GM23338 (cell line): ENCODE results near the gene AP4M1. TPM values are rescaled to one million over a fixed set of nuclear protein-coding genes. Genes with fewer than 3 reads are reported as not detected.

Source experiments
- ATAC-seq: fragments of 200-7000 bp; cut with Tn5 transposase; 3 replicates; pipeline ENCODE4 v1.9.1; 2020
- DNase-seq: peaks from one replicate; pipeline ENCODE4 v3.0.0-alpha.2; 2015; ENCODE audit warnings: low spot score
- H2AFZ ChIP-seq: fragments of 200-600 bp; sonication (generic); 2 replicates; pipeline ENCODE4 v1.8.0; 2016; ENCODE audit warnings: antibody characterized with exemption, mild to moderate bottlenecking, moderate library complexity
- H3F3A ChIP-seq: fragments of 200-600 bp; sonication (generic); replicated peaks from 2 replicates; pipeline ENCODE4 v1.8.0; 2017; ENCODE audit warnings: antibody characterized with exemption, mixed run types, low read depth
- H3K27ac ChIP-seq: fragments of 200-600 bp; sonication (generic); 2 replicates; pipeline ENCODE4 v1.6.1; 2016; ENCODE audit warnings: low read depth
- H3K27me3 ChIP-seq: fragments of 200-600 bp; sonication (generic); 2 replicates; pipeline ENCODE4 v1.8.0; 2016; ENCODE audit warnings: mild to moderate bottlenecking, mixed run types, moderate library complexity; ENCODE audit not compliant: insufficient read depth
- H3K36me3 ChIP-seq: fragments of 200-600 bp; sonication (generic); 2 replicates; pipeline ENCODE4 v1.8.0; 2016; ENCODE audit warnings: mild to moderate bottlenecking; ENCODE audit not compliant: insufficient read depth
- H3K4me1 ChIP-seq: fragments of 200-600 bp; sonication (generic); 2 replicates; pipeline ENCODE4 v1.8.0; 2016; ENCODE audit warnings: mild to moderate bottlenecking, moderate library complexity; ENCODE audit not compliant: insufficient read depth
- H3K4me2 ChIP-seq: fragments of 200-600 bp; sonication (generic); 2 replicates; pipeline ENCODE4 v1.7.1; 2017; ENCODE audit warnings: mixed run types
- H3K4me3 ChIP-seq: fragments of 200-600 bp; sonication (generic); 2 replicates; pipeline ENCODE4 v1.6.1; 2016; ENCODE audit warnings: mixed run types
- H3K79me2 ChIP-seq: fragments of 200-600 bp; sonication (generic); replicated peaks from 2 replicates; pipeline ENCODE4 v1.8.0; 2017; ENCODE audit warnings: mild to moderate bottlenecking; ENCODE audit not compliant: insufficient read depth
- H3K9me2 ChIP-seq: fragments of 200-600 bp; sonication (generic); 2 replicates; pipeline ENCODE4 v1.8.0; 2017; ENCODE audit not compliant: insufficient read depth
- H4K20me1 ChIP-seq: fragments of 200-600 bp; sonication (generic); replicated peaks from 2 replicates; pipeline ENCODE4 v1.8.0; 2017; ENCODE audit warnings: mild to moderate bottlenecking; ENCODE audit not compliant: insufficient read depth
- H3K27ac Mint-ChIP-seq: 2 replicates; pipeline ENCODE4 v1.8.0; 2020; ENCODE audit warnings: inconsistent platforms, mild to moderate bottlenecking, moderate library complexity, mixed read lengths
- H3K27me3 Mint-ChIP-seq: 3 replicates; pipeline ENCODE4 v1.8.0; 2022; ENCODE audit warnings: low read depth, mild to moderate bottlenecking, moderate library complexity, mixed read lengths, inconsistent platforms; ENCODE audit not compliant: insufficient read depth, poor library complexity
- H3K36me3 Mint-ChIP-seq: 3 replicates; pipeline ENCODE4 v1.8.0; 2021; ENCODE audit warnings: low read depth, mild to moderate bottlenecking, inconsistent platforms, moderate library complexity, mixed read lengths
- H3K4me1 Mint-ChIP-seq: 3 replicates; pipeline ENCODE4 v1.8.0; 2020; ENCODE audit warnings: mild to moderate bottlenecking, inconsistent platforms, mixed read lengths
- H3K4me3 Mint-ChIP-seq: 3 replicates; pipeline ENCODE4 v1.8.0; 2021; ENCODE audit warnings: moderate library complexity, mild to moderate bottlenecking, inconsistent platforms, mixed read lengths
- H3K9me3 Mint-ChIP-seq: 3 replicates; pipeline ENCODE4 v1.8.0; 2020; ENCODE audit warnings: moderate library complexity, mild to moderate bottlenecking, inconsistent platforms, mixed read lengths
- CREB1 ChIP-seq: fragments of 250-450 bp; sonication (Bioruptor Pico); IDR thresholded peaks from 2 replicates; pipeline ENCODE4 v1.5.0; 2020; ENCODE audit warnings: low read depth, mild to moderate bottlenecking, moderate library complexity
- CTCF ChIP-seq, 2 experiments: fragments of 200-600 bp in 1 of 2; sonication (generic) in 1 of 2; conservative IDR thresholded peaks; 2 replicates each; pipeline versions ENCODE4 v1.5.1 to v1.6.1; 2016 to 2017; ENCODE audit warnings: antibody characterized with exemption in 2 of 2, low read depth in 2 of 2, mild to moderate bottlenecking in 2 of 2, moderate library complexity in 1 of 2
- NANOG ChIP-seq: IDR thresholded peaks from 2 replicates; pipeline ENCODE4 v1.6.1; 2016; ENCODE audit warnings: antibody characterized with exemption, borderline replicate concordance
- POLR2AphosphoS5 ChIP-seq: IDR thresholded peaks from 2 replicates; pipeline ENCODE4 v1.6.1; 2016; ENCODE audit warnings: antibody characterized with exemption, low read depth
- STAT1 ChIP-seq: IDR thresholded peaks from one replicate; pipeline ENCODE4 v1.6.1; 2016; ENCODE audit warnings: antibody characterized with exemption; ENCODE audit not compliant: unreplicated experiment
- ZNF331 ChIP-seq: fragments of 250-450 bp; sonication (Bioruptor Pico); IDR thresholded peaks from 2 replicates; pipeline ENCODE4 v1.5.0; 2020; ENCODE audit warnings: low read depth, mild to moderate bottlenecking, moderate library complexity
- polyA plus RNA-seq: library from polyadenylated mRNA; unstranded; fragments of >200 nt; fragmentation: Nextera tagmentation; extraction: Ambion mirVana; gene quantifications from 2 replicates; pipeline ENCODE4 v1.2.1, GENCODE V29; 2016
- total RNA-seq: library from RNA; depleted of rRNA; stranded (reverse); fragments of >200 nt; shearing (Covaris generic); gene quantifications from 2 replicates; pipeline ENCODE4 v1.2.3, GENCODE V29; 2014
- TF ChIP-seq, protein P1 (sequence below): fragments of 250-450 bp; sonication (Bioruptor Pico); IDR thresholded peaks from 2 replicates; pipeline ENCODE4 v1.5.0; 2020; ENCODE audit warnings: mild to moderate bottlenecking, moderate library complexity
- TF ChIP-seq, protein P2 (sequence below): IDR thresholded peaks from 2 replicates; pipeline ENCODE4 v1.6.1; 2016; ENCODE audit warnings: antibody characterized with exemption

AP4M1 gene
- total and polyA plus RNA-seq, 2 experiments from 2014 or later = 9.5 to 13.3 TPM

DNA sequence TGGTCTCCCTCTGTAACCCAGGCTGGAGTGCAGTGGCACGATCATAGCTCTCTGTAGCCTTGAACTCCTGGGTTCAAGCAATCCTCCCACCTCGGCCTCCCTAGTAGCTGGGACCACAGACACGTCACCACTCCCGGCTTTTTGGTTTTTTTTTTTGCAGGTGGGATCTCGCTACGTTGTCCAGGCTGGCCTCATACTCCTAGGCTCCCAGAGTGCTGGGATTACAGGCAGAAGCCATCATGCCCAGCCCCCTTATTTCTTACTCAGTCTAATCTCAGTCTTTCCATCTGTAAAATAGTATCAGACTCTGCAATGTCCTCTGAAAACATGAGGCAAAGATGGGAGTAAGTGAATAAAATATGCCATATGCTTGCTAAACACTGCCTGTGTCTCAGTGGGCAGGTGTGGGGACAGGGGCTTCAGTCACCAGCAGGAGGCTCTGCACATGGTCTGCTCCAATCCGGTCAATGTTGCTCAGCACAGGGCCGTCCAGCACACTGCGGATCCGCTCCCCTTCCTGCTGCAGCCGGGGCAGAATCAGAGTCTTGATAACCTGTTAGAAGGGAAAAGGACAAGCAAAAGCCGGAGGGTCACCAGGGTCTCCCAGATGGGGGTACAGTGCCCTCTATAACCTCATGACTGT is 8.2 kb downstream of the AP4M1 start:
- no peaks in the 10 kb centered on the region for H3K27me3 ChIP-seq
- H2AFZ ChIP-seq = no peak overlapping the region
- peaks cover 2% of the 10 kb centered on the region; the same call in 1 of the 3 replicates for H3K4me1 Mint-ChIP-seq
- H3K4me2 ChIP-seq = no peak overlapping the region
- H3K9me3 Mint-ChIP-seq = no peaks in the 10 kb centered on the region
- H3K4me3 Mint-ChIP-seq = no peak overlapping the region
- H3K36me3 Mint-ChIP-seq = peaks cover 86% of the 10 kb centered on the region
- no peaks in the 10 kb centered on the region for H3K79me2 ChIP-seq
- H3K27ac ChIP-seq = no peak overlapping the region
- H3K4me3 ChIP-seq = no peak overlapping the region
- TF ChIP-seq CREB1 (no peak), CTCF (conservative IDR thresholded peaks at IDR 0.05; ENCODE audit: low read depth in 2 of 2) (peak; percentile 26 to 33), NANOG (no peak)
- no peaks in the 10 kb centered on the region for H4K20me1 ChIP-seq
- H3K4me1 ChIP-seq = no peaks in the 10 kb centered on the region
- peaks cover 25% of the 10 kb centered on the region for H3K27me3 Mint-ChIP-seq
- H3K36me3 ChIP-seq = peaks cover 17% of the 10 kb centered on the region; the same call in 1 of the 2 replicates
- ATAC-seq = peak; percentile 43
- no peaks in the 10 kb centered on the region; the same call in 1 of the 2 replicates for H3F3A ChIP-seq
- DNase-seq = no peak
- H3K9me2 ChIP-seq = no peaks in the 10 kb centered on the region
- no peak overlapping the region for H3K27ac Mint-ChIP-seq

DNA sequence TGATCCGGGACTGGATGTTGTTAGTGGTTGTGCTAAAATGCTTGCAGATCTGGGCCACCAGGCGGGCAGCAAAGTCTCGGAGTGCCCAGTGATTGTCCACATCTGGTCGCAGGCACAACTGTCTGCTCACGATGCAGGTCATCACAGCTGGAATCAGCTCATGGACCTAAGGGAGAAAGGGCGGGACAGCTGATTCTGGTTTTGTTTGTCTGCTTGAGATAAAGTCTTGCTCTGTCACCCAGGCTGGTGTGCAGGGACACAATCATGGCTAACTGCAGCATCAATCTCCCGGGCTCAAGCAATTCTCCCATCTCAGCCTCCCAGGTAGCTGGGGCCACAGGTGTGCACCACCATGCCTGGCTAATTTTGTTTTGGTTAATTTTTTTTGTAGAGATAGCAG is 9.7 kb downstream of the AP4M1 start:
- peaks cover 78% of the 10 kb centered on the region for H3K36me3 Mint-ChIP-seq
- peaks cover 15% of the 10 kb centered on the region for H3K27me3 Mint-ChIP-seq
- TF ChIP-seq, protein P1, sequence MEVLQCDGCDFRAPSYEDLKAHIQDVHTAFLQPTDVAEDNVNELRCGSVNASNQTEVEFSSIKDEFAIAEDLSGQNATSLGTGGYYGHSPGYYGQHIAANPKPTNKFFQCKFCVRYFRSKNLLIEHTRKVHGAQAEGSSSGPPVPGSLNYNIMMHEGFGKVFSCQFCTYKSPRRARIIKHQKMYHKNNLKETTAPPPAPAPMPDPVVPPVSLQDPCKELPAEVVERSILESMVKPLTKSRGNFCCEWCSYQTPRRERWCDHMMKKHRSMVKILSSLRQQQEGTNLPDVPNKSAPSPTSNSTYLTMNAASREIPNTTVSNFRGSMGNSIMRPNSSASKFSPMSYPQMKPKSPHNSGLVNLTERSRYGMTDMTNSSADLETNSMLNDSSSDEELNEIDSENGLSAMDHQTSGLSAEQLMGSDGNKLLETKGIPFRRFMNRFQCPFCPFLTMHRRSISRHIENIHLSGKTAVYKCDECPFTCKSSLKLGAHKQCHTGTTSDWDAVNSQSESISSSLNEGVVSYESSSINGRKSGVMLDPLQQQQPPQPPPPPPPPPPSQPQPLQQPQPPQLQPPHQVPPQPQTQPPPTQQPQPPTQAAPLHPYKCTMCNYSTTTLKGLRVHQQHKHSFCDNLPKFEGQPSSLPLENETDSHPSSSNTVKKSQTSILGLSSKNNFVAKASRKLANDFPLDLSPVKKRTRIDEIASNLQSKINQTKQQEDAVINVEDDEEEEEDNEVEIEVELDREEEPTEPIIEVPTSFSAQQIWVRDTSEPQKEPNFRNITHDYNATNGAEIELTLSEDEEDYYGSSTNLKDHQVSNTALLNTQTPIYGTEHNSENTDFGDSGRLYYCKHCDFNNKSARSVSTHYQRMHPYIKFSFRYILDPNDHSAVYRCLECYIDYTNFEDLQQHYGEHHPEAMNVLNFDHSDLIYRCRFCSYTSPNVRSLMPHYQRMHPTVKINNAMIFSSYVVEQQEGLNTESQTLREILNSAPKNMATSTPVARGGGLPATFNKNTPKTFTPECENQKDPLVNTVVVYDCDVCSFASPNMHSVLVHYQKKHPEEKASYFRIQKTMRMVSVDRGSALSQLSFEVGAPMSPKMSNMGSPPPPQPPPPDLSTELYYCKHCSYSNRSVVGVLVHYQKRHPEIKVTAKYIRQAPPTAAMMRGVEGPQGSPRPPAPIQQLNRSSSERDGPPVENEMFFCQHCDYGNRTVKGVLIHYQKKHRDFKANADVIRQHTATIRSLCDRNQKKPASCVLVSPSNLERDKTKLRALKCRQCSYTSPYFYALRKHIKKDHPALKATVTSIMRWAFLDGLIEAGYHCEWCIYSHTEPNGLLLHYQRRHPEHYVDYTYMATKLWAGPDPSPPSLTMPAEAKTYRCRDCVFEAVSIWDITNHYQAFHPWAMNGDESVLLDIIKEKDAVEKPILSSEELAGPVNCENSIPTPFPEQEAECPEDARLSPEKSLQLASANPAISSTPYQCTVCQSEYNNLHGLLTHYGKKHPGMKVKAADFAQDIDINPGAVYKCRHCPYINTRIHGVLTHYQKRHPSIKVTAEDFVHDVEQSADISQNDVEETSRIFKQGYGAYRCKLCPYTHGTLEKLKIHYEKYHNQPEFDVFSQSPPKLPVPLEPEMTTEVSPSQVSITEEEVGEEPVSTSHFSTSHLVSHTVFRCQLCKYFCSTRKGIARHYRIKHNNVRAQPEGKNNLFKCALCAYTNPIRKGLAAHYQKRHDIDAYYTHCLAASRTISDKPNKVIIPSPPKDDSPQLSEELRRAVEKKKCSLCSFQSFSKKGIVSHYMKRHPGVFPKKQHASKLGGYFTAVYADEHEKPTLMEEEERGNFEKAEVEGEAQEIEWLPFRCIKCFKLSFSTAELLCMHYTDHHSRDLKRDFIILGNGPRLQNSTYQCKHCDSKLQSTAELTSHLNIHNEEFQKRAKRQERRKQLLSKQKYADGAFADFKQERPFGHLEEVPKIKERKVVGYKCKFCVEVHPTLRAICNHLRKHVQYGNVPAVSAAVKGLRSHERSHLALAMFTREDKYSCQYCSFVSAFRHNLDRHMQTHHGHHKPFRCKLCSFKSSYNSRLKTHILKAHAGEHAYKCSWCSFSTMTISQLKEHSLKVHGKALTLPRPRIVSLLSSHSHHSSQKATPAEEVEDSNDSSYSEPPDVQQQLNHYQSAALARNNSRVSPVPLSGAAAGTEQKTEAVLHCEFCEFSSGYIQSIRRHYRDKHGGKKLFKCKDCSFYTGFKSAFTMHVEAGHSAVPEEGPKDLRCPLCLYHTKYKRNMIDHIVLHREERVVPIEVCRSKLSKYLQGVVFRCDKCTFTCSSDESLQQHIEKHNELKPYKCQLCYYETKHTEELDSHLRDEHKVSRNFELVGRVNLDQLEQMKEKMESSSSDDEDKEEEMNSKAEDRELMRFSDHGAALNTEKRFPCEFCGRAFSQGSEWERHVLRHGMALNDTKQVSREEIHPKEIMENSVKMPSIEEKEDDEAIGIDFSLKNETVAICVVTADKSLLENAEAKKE (CRISPR knock-in tag) = no peak
- TF ChIP-seq POLR2AphosphoS5 = no peak
- no peak for TF ChIP-seq ZNF331
- no peak for TF ChIP-seq STAT1
- no peak for TF ChIP-seq NANOG
- TF ChIP-seq, protein P2, sequence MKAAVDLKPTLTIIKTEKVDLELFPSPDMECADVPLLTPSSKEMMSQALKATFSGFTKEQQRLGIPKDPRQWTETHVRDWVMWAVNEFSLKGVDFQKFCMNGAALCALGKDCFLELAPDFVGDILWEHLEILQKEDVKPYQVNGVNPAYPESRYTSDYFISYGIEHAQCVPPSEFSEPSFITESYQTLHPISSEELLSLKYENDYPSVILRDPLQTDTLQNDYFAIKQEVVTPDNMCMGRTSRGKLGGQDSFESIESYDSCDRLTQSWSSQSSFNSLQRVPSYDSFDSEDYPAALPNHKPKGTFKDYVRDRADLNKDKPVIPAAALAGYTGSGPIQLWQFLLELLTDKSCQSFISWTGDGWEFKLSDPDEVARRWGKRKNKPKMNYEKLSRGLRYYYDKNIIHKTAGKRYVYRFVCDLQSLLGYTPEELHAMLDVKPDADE = no peak

More for the DNA sequence above, 9.7 kb downstream of the AP4M1 start:
- no peak overlapping the region for H3K27ac Mint-ChIP-seq
- no peak for ATAC-seq
- Histone ChIP-seq H3K4me1 (no peaks in the 10 kb centered on the region), H3F3A (no peaks in the 10 kb centered on the region; the same call in 1 of the 2 replicates), H3K79me2 (no peaks in the 10 kb centered on the region), H3K36me3 (peaks cover 17% of the 10 kb centered on the region; the same call in 1 of the 2 replicates), H3K27me3 (no peaks in the 10 kb centered on the region), H3K4me3 (no peak overlapping the region), H3K27ac (no peak overlapping the region), H3K4me2 (no peak overlapping the region), H2AFZ (no peak overlapping the region), H4K20me1 (no peaks in the 10 kb centered on the region), H3K9me2 (no peaks in the 10 kb centered on the region)
- no peak overlapping the region for H3K4me3 Mint-ChIP-seq
- peaks cover 2% of the 10 kb centered on the region; the same call in 1 of the 3 replicates for H3K4me1 Mint-ChIP-seq
- no peak for DNase-seq
- no peaks in the 10 kb centered on the region for H3K9me3 Mint-ChIP-seq
